SU-DHL-6 (cell line): ENCODE measurements around the gene ZNF490.

Source experiments
- H2AFZ ChIP-seq: fragments of 200-600 bp; sonication (generic); 2 replicates; pipeline ENCODE4 v1.6.1; 2014; ENCODE audit warnings: low read depth, mild to moderate bottlenecking, moderate library complexity, mixed read lengths, antibody characterized with exemption, low read length; ENCODE audit not compliant: severe bottlenecking
- H3F3A ChIP-seq: fragments of 200-600 bp; shearing (Covaris generic); 2 replicates; pipeline ENCODE4 v1.6.0; 2016; ENCODE audit warnings: antibody characterized with exemption, mild to moderate bottlenecking; ENCODE audit not compliant: insufficient read depth
- H3K27ac ChIP-seq: fragments of 200-600 bp; sonication (generic); 2 replicates; pipeline ENCODE4 v1.5.1; 2016; ENCODE audit warnings: low read depth, mild to moderate bottlenecking, low read length, moderate library complexity, mixed read lengths
- H3K27me3 ChIP-seq: fragments of 200-600 bp; sonication (generic), shearing (Covaris generic); 2 replicates; pipeline ENCODE4 v1.6.0; 2014; ENCODE audit warnings: mild to moderate bottlenecking, low read length
- H3K36me3 ChIP-seq: fragments of 200-600 bp; sonication (generic); 2 replicates; pipeline ENCODE4 v1.6.1; 2014; ENCODE audit warnings: mild to moderate bottlenecking, low read length, mixed read lengths
- H3K4me2 ChIP-seq: fragments of 300-600, 200-600 bp; shearing (Covaris generic), sonication (generic); 2 replicates; pipeline ENCODE4 v1.6.0; 2014; ENCODE audit warnings: low read length, low read depth, mild to moderate bottlenecking; ENCODE audit not compliant: poor library complexity, severe bottlenecking
- H3K4me3 ChIP-seq: fragments of 200-600 bp; sonication (generic); 2 replicates; pipeline ENCODE4 v1.5.1; 2014; ENCODE audit warnings: antibody characterized with exemption, low read length, mild to moderate bottlenecking, mixed read lengths; ENCODE audit not compliant: insufficient read depth, poor library complexity, severe bottlenecking
- H3K79me2 ChIP-seq: fragments of 200-600 bp; sonication (generic); 2 replicates; pipeline ENCODE4 v1.6.1; 2014; ENCODE audit warnings: mild to moderate bottlenecking, low read length, moderate library complexity; ENCODE audit not compliant: insufficient read depth
- H3K9ac ChIP-seq: fragments of 200-600 bp; sonication (generic); 2 replicates; pipeline ENCODE4 v1.7.0; 2014; ENCODE audit warnings: mild to moderate bottlenecking, low read length
- H3K9me2 ChIP-seq: fragments of 200-600 bp; sonication (generic); replicated peaks from 2 replicates; pipeline ENCODE4 v1.6.1; 2014; ENCODE audit warnings: low read length; ENCODE audit not compliant: insufficient read depth
- H3K9me3 ChIP-seq: fragments of 200-600 bp; sonication (generic); 2 replicates; pipeline ENCODE4 v1.6.1; 2014; ENCODE audit warnings: low read length, mixed read lengths; ENCODE audit not compliant: insufficient read depth
- H4K20me1 ChIP-seq: fragments of 200-600 bp; sonication (generic); 2 replicates; pipeline ENCODE4 v1.6.1; 2014; ENCODE audit warnings: low read depth, mild to moderate bottlenecking, antibody characterized with exemption, low read length, moderate library complexity, mixed read lengths
- EZH2phosphoT487 ChIP-seq: fragments of 200-600 bp; sonication (generic), shearing (Covaris generic); conservative IDR thresholded peaks from 2 replicates; pipeline ENCODE4 v1.6.1; 2018; ENCODE audit warnings: mild to moderate bottlenecking, antibody characterized with exemption, low read length, moderate library complexity, mixed read lengths
- TF ChIP-seq, protein P1 (sequence below): fragments of 200-600 bp; sonication (generic); IDR thresholded peaks from one replicate; pipeline ENCODE4 v1.5.1; 2017; ENCODE audit warnings: antibody characterized with exemption, mild to moderate bottlenecking, low read length, moderate library complexity; ENCODE audit not compliant: insufficient read depth, poor library complexity, severe bottlenecking

ZNF490 gene

DNA sequence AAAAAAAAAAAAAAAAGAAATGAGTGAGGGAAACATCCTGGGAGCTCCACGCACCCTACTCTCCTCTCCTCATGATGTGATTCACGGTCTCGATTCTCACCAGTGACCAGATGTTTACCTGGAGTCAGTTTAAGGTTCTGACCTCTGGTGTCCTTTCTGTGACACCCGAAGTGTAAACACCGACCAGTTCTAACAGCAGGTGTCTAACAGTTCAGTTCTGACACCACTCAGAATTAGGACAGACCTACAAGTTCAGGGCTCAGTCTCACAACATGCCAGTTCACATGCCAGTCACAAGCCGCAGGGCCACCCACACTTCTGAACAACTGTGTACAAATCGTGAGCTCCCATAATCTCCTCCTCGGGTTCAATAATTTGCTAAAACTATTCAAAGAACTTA lies 65.3 kb downstream of the ZNF490 start:
- Histone ChIP-seq H3K9me3 (no peaks in the 10 kb centered on the region), H4K20me1 (no peaks in the 10 kb centered on the region), H3K36me3 (no peaks in the 10 kb centered on the region), H3K4me2 (no peak overlapping the region), H3K79me2 (peaks cover 59% of the 10 kb centered on the region), H3K9ac (no peak overlapping the region), H3K27ac (no peak overlapping the region), H3F3A (no peaks in the 10 kb centered on the region), H3K4me3 (no peak overlapping the region), H3K9me2 (no peaks in the 10 kb centered on the region), H2AFZ (no peak overlapping the region), H3K27me3 (no peaks in the 10 kb centered on the region)
- TF ChIP-seq, protein P1, sequence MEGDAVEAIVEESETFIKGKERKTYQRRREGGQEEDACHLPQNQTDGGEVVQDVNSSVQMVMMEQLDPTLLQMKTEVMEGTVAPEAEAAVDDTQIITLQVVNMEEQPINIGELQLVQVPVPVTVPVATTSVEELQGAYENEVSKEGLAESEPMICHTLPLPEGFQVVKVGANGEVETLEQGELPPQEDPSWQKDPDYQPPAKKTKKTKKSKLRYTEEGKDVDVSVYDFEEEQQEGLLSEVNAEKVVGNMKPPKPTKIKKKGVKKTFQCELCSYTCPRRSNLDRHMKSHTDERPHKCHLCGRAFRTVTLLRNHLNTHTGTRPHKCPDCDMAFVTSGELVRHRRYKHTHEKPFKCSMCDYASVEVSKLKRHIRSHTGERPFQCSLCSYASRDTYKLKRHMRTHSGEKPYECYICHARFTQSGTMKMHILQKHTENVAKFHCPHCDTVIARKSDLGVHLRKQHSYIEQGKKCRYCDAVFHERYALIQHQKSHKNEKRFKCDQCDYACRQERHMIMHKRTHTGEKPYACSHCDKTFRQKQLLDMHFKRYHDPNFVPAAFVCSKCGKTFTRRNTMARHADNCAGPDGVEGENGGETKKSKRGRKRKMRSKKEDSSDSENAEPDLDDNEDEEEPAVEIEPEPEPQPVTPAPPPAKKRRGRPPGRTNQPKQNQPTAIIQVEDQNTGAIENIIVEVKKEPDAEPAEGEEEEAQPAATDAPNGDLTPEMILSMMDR = no peak
- TF ChIP-seq EZH2phosphoT487 = no peak

DNA sequence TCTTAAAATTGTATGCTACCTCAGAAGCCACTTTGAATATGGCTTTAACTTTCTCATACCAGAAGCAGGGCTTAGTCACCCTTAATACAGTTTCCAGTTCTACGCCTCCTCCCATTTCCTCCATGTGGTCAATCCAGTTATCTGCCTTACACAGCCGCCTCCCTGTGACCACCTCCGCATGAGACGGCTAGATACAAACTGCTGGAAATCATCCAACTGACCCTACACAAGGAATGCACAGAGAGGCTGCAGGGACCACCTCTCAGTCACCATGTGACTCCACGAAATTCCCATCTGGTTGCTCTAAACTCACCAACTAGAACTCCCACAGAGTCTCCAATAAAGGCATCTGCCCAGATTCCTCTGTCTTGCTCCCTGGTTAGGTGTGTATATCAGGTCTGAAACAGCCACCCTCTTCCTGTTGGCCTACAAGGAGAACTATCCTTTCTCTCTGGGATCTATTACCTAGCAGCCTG lies 66.2 kb downstream of the ZNF490 start:
- Histone ChIP-seq H3K9ac (no peak overlapping the region), H3K27me3 (no peaks in the 10 kb centered on the region), H3K9me3 (no peaks in the 10 kb centered on the region), H3K27ac (no peak overlapping the region), H4K20me1 (no peaks in the 10 kb centered on the region), H3K79me2 (peaks cover 51% of the 10 kb centered on the region), H3K9me2 (no peaks in the 10 kb centered on the region), H3F3A (no peaks in the 10 kb centered on the region), H3K36me3 (peaks cover 4% of the 10 kb centered on the region; the same call in 1 of the 2 replicates), H3K4me2 (no peak overlapping the region), H3K4me3 (no peak overlapping the region), H2AFZ (no peak overlapping the region)
- no peak for TF ChIP-seq EZH2phosphoT487

DNA sequence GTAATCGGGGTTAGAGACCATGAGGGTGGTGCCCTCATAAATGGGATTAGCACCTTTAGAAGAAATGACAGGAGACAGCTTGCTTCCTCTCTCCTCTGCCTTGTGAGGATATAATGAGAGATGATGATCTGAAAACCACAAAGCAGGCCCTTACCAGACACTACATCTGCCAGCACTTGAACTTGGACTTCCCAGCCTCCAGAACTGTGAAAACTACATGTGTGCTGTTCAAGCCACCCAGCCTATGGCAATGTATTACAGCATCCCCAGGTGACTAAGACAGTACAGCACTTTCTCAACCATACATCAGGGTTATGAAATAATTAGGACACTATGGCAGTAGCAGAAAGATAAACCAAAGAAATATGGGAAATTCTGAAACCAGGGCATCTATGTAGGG lies 66.8 kb downstream of the ZNF490 start:
- Histone ChIP-seq H3K27ac (no peak overlapping the region), H4K20me1 (no peaks in the 10 kb centered on the region), H3K4me2 (no peak overlapping the region), H3K9me3 (no peaks in the 10 kb centered on the region), H3K79me2 (peaks cover 45% of the 10 kb centered on the region), H3F3A (no peaks in the 10 kb centered on the region), H3K9ac (no peak overlapping the region), H2AFZ (no peak overlapping the region), H3K9me2 (no peaks in the 10 kb centered on the region), H3K4me3 (no peak overlapping the region), H3K27me3 (no peaks in the 10 kb centered on the region), H3K36me3 (peaks cover 4% of the 10 kb centered on the region; the same call in 1 of the 2 replicates)
- no peak for TF ChIP-seq EZH2phosphoT487
- TF ChIP-seq, protein P1 = no peak
